ENCODE data around the gene DUS2.

DUS2 gene

GRCh38 chr16:68074850-68075555 is 51.9 kb downstream of the DUS2 start:
- Histone ChIP-seq H3K9ac (ENCODE audit: low read depth in 1 of 2, low read length in 2 of 2) (no peak overlapping the region), H3K4me3 (ENCODE audit: low read length in 2 of 2) (no peak overlapping the region), H3K9me3 (ENCODE audit: control insufficient read depth in 2 of 2, low read length in 2 of 2) (no peaks in the 10 kb centered on the region), H3K27me3 (ENCODE audit: control insufficient read depth in 2 of 2, insufficient read depth in 2 of 2, low read length in 2 of 2) (no peaks in the 10 kb centered on the region), H3K4me1 (ENCODE audit: control insufficient read depth in 2 of 2, insufficient read depth in 2 of 2, low read length in 2 of 2) (peaks cover 31 to 45% of the 10 kb centered on the region in 2 donors), H3K36me3 (ENCODE audit: control insufficient read depth in 2 of 2, insufficient read depth in 2 of 2, low read length in 2 of 2) (peaks cover 18 to 50% of the 10 kb centered on the region in 2 donors), H3K27ac (ENCODE audit: low read depth in 2 of 2, low read length in 2 of 2) (peak overlapping the region in 1 of 2 donors; percentile 39)

GRCh38 chr16:68075980-68076379 is 52.9 kb downstream of the DUS2 start:
- peaks cover 18 to 42% of the 10 kb centered on the region in 2 donors for H3K36me3 ChIP-seq (ENCODE audit: control insufficient read depth in 2 of 2, insufficient read depth in 2 of 2, low read length in 2 of 2)
- H3K4me3 ChIP-seq (ENCODE audit: low read length in 2 of 2), result no peak overlapping the region
- H3K9ac ChIP-seq (ENCODE audit: low read depth in 1 of 2, low read length in 2 of 2), result no peak overlapping the region
- H3K4me1 ChIP-seq (ENCODE audit: control insufficient read depth in 2 of 2, insufficient read depth in 2 of 2, low read length in 2 of 2), result peaks cover 34 to 46% of the 10 kb centered on the region in 2 donors
- no peaks in the 10 kb centered on the region for H3K27me3 ChIP-seq (ENCODE audit: control insufficient read depth in 2 of 2, insufficient read depth in 2 of 2, low read length in 2 of 2)
- H3K9me3 ChIP-seq (ENCODE audit: control insufficient read depth in 2 of 2, low read length in 2 of 2), result no peaks in the 10 kb centered on the region
- H3K27ac ChIP-seq (ENCODE audit: low read depth in 2 of 2, low read length in 2 of 2), result no peak overlapping the region

- H3K9ac ChIP-seq (ENCODE audit: low read depth in 1 of 2, low read length in 2 of 2), result no peak overlapping the region
- peaks cover 39 to 50% of the 10 kb centered on the region in 2 donors for H3K4me1 ChIP-seq (ENCODE audit: control insufficient read depth in 2 of 2, insufficient read depth in 2 of 2, low read length in 2 of 2)
- H3K27ac ChIP-seq (ENCODE audit: low read depth in 2 of 2, low read length in 2 of 2), result no peak overlapping the region
- H3K9me3 ChIP-seq (ENCODE audit: control insufficient read depth in 2 of 2, low read length in 2 of 2), result no peaks in the 10 kb centered on the region
- H3K27me3 ChIP-seq (ENCODE audit: control insufficient read depth in 2 of 2, insufficient read depth in 2 of 2, low read length in 2 of 2), result no peaks in the 10 kb centered on the region
- H3K4me3 ChIP-seq (ENCODE audit: low read length in 2 of 2), result no peak overlapping the region
- H3K36me3 ChIP-seq (ENCODE audit: control insufficient read depth in 2 of 2, insufficient read depth in 2 of 2, low read length in 2 of 2), result peaks cover 18 to 38% of the 10 kb centered on the region in 2 donors
Measured at GRCh38 chr16:68076560-68076959, 53.5 kb downstream of the DUS2 start.

- Histone ChIP-seq H3K27me3 (ENCODE audit: control insufficient read depth in 2 of 2, insufficient read depth in 2 of 2, low read length in 2 of 2) (no peaks in the 10 kb centered on the region), H3K4me3 (ENCODE audit: low read length in 2 of 2) (no peak overlapping the region), H3K4me1 (ENCODE audit: control insufficient read depth in 2 of 2, insufficient read depth in 2 of 2, low read length in 2 of 2) (peaks cover 41 to 46% of the 10 kb centered on the region in 2 donors), H3K27ac (ENCODE audit: low read depth in 2 of 2, low read length in 2 of 2) (peak overlapping the region in 1 of 2 donors; percentile 95), H3K36me3 (ENCODE audit: control insufficient read depth in 2 of 2, insufficient read depth in 2 of 2, low read length in 2 of 2) (peaks cover 12 to 25% of the 10 kb centered on the region in 2 donors), H3K9me3 (ENCODE audit: control insufficient read depth in 2 of 2, low read length in 2 of 2) (no peaks in the 10 kb centered on the region), H3K9ac (ENCODE audit: low read depth in 1 of 2, low read length in 2 of 2) (no peak overlapping the region)
Measured at GRCh38 chr16:68077866-68078700, 55.0 kb downstream of the DUS2 start.

GRCh38 chr16:68078701-68079375 is 55.8 kb downstream of the DUS2 start:
- Histone ChIP-seq H3K4me3 (ENCODE audit: low read length in 2 of 2) (peak overlapping the region; percentile 10 to 57), H3K27ac (ENCODE audit: low read depth in 2 of 2, low read length in 2 of 2) (peak overlapping the region; percentile 91 to 95), H3K36me3 (ENCODE audit: control insufficient read depth in 2 of 2, insufficient read depth in 2 of 2, low read length in 2 of 2) (peaks cover 10 to 23% of the 10 kb centered on the region in 2 donors), H3K4me1 (ENCODE audit: control insufficient read depth in 2 of 2, insufficient read depth in 2 of 2, low read length in 2 of 2) (peaks cover 44 to 48% of the 10 kb centered on the region in 2 donors), H3K9me3 (ENCODE audit: control insufficient read depth in 2 of 2, low read length in 2 of 2) (no peaks in the 10 kb centered on the region), H3K27me3 (ENCODE audit: control insufficient read depth in 2 of 2, insufficient read depth in 2 of 2, low read length in 2 of 2) (no peaks in the 10 kb centered on the region), H3K9ac (ENCODE audit: low read depth in 1 of 2, low read length in 2 of 2) (peak overlapping the region; percentile 17 to 69)

GRCh38 chr16:68079376-68079625 is 56.2 kb downstream of the DUS2 start:
- peaks cover 49 to 53% of the 10 kb centered on the region in 2 donors for H3K4me1 ChIP-seq (ENCODE audit: control insufficient read depth in 2 of 2, insufficient read depth in 2 of 2, low read length in 2 of 2)
- H3K27me3 ChIP-seq (ENCODE audit: control insufficient read depth in 2 of 2, insufficient read depth in 2 of 2, low read length in 2 of 2), result no peaks in the 10 kb centered on the region
- H3K36me3 ChIP-seq (ENCODE audit: control insufficient read depth in 2 of 2, insufficient read depth in 2 of 2, low read length in 2 of 2), result peaks cover 7 to 19% of the 10 kb centered on the region in 2 donors
- peak overlapping the region; percentile 17 to 69 for H3K9ac ChIP-seq (ENCODE audit: low read depth in 1 of 2, low read length in 2 of 2)
- peak overlapping the region; percentile 10 to 57 for H3K4me3 ChIP-seq (ENCODE audit: low read length in 2 of 2)
- no peaks in the 10 kb centered on the region for H3K9me3 ChIP-seq (ENCODE audit: control insufficient read depth in 2 of 2, low read length in 2 of 2)
- H3K27ac ChIP-seq (ENCODE audit: low read depth in 2 of 2, low read length in 2 of 2), result peak overlapping the region; percentile 91 to 95

GRCh38 chr16:68079626-68080344 is 56.7 kb downstream of the DUS2 start:
- H3K27me3 ChIP-seq (ENCODE audit: control insufficient read depth in 2 of 2, insufficient read depth in 2 of 2, low read length in 2 of 2), result no peaks in the 10 kb centered on the region
- H3K36me3 ChIP-seq (ENCODE audit: control insufficient read depth in 2 of 2, insufficient read depth in 2 of 2, low read length in 2 of 2), result peaks cover 3 to 16% of the 10 kb centered on the region in 2 donors
- H3K27ac ChIP-seq (ENCODE audit: low read depth in 2 of 2, low read length in 2 of 2), result peak overlapping the region; percentile 91 to 95
- H3K9me3 ChIP-seq (ENCODE audit: control insufficient read depth in 2 of 2, low read length in 2 of 2), result no peaks in the 10 kb centered on the region
- peaks cover 51 to 55% of the 10 kb centered on the region in 2 donors for H3K4me1 ChIP-seq (ENCODE audit: control insufficient read depth in 2 of 2, insufficient read depth in 2 of 2, low read length in 2 of 2)
- H3K9ac ChIP-seq (ENCODE audit: low read depth in 1 of 2, low read length in 2 of 2), result peak overlapping the region; percentile 41 to 69
- H3K4me3 ChIP-seq (ENCODE audit: low read length in 2 of 2), result peak overlapping the region; percentile 10 to 57

GRCh38 chr16:68081861-68082628 is 59.0 kb downstream of the DUS2 start:
- H3K36me3 ChIP-seq (ENCODE audit: control insufficient read depth in 2 of 2, insufficient read depth in 2 of 2, low read length in 2 of 2), result peaks cover 0 to 7% of the 10 kb centered on the region in 2 donors
- no peaks in the 10 kb centered on the region for H3K9me3 ChIP-seq (ENCODE audit: control insufficient read depth in 2 of 2, low read length in 2 of 2)
- H3K4me1 ChIP-seq (ENCODE audit: control insufficient read depth in 2 of 2, insufficient read depth in 2 of 2, low read length in 2 of 2), result peaks cover 54 to 59% of the 10 kb centered on the region in 2 donors
- H3K9ac ChIP-seq (ENCODE audit: low read depth in 1 of 2, low read length in 2 of 2), result no peak overlapping the region
- H3K27ac ChIP-seq (ENCODE audit: low read depth in 2 of 2, low read length in 2 of 2), result peak overlapping the region in 1 of 2 donors; percentile 23
- H3K4me3 ChIP-seq (ENCODE audit: low read length in 2 of 2), result no peak overlapping the region
- no peaks in the 10 kb centered on the region for H3K27me3 ChIP-seq (ENCODE audit: control insufficient read depth in 2 of 2, insufficient read depth in 2 of 2, low read length in 2 of 2)

GRCh38 chr16:68082629-68083238 is 59.6 kb downstream of the DUS2 start:
- Histone ChIP-seq H3K9ac (ENCODE audit: low read depth in 1 of 2, low read length in 2 of 2) (peak overlapping the region in 1 of 2 donors; percentile 15), H3K9me3 (ENCODE audit: control insufficient read depth in 2 of 2, low read length in 2 of 2) (no peaks in the 10 kb centered on the region), H3K36me3 (ENCODE audit: control insufficient read depth in 2 of 2, insufficient read depth in 2 of 2, low read length in 2 of 2) (peaks cover 0 to 5% of the 10 kb centered on the region in 2 donors), H3K27me3 (ENCODE audit: control insufficient read depth in 2 of 2, insufficient read depth in 2 of 2, low read length in 2 of 2) (no peaks in the 10 kb centered on the region), H3K27ac (ENCODE audit: low read depth in 2 of 2, low read length in 2 of 2) (no peak overlapping the region), H3K4me1 (ENCODE audit: control insufficient read depth in 2 of 2, insufficient read depth in 2 of 2, low read length in 2 of 2) (peaks cover 55 to 60% of the 10 kb centered on the region in 2 donors), H3K4me3 (ENCODE audit: low read length in 2 of 2) (no peak overlapping the region)
